GM18858 (cell line): Measurements from ENCODE around the gene HYDIN.

Experiments used
- ATAC-seq: cut with Tn5 transposase; IDR thresholded peaks from one replicate; pipeline ENCODE4 v1.9.1; 2021; ENCODE audit not compliant: unreplicated experiment

Gene HYDIN

GRCh38 chr16:70793851-70794502 is 436.5 kb downstream of the HYDIN start:
- ATAC-seq: peak; percentile 49

- ATAC-seq: no peak
Observed at GRCh38 chr16:70790815-70791214, 439.7 kb downstream of the HYDIN start.

GRCh38 chr16:70789595-70790447 is 440.7 kb downstream of the HYDIN start:
- no peak for ATAC-seq

GRCh38 chr16:70788668-70789594 is 441.6 kb downstream of the HYDIN start:
- ATAC-seq: no peak

- no peak for ATAC-seq
Observed at GRCh38 chr16:70786020-70786755, 444.3 kb downstream of the HYDIN start.

GRCh38 chr16:70784692-70785555 is 445.6 kb downstream of the HYDIN start:
- no peak for ATAC-seq

GRCh38 chr16:70782237-70782636 is 448.3 kb downstream of the HYDIN start:
- ATAC-seq: no peak

GRCh38 chr16:70781800-70782199 is 448.7 kb downstream of the HYDIN start:
- no peak for ATAC-seq

GRCh38 chr16:70780546-70780945 is 450.0 kb downstream of the HYDIN start:
- ATAC-seq: no peak

- ATAC-seq: no peak
Observed at GRCh38 chr16:70779361-70779760, 451.2 kb downstream of the HYDIN start.

GRCh38 chr16:70778901-70779309 is 451.6 kb downstream of the HYDIN start:
- ATAC-seq: no peak

GRCh38 chr16:70777973-70778406 is 452.5 kb downstream of the HYDIN start:
- no peak for ATAC-seq

GRCh38 chr16:70777496-70777895 is 453.0 kb downstream of the HYDIN start:
- ATAC-seq: no peak

GRCh38 chr16:70775399-70775798 is 455.1 kb downstream of the HYDIN start:
- ATAC-seq: no peak

GRCh38 chr16:70774261-70774660 is 456.3 kb downstream of the HYDIN start:
- no peak for ATAC-seq

GRCh38 chr16:70772493-70772892 is 458.0 kb downstream of the HYDIN start:
- no peak for ATAC-seq

- ATAC-seq: no peak
Observed at GRCh38 chr16:70770626-70771552, 459.6 kb downstream of the HYDIN start.

- no peak for ATAC-seq
Observed at GRCh38 chr16:70770291-70770625, 460.3 kb downstream of the HYDIN start.

- no peak for ATAC-seq
Observed at GRCh38 chr16:70769761-70770160, 460.8 kb downstream of the HYDIN start.
